Mucosa of descending colon (tissue), 3 donors: ENCODE data around the gene COL1A1. TPM values are rescaled to one million over a fixed set of nuclear protein-coding genes. Genes with fewer than 3 reads are reported as not detected.
A peak's percentile ranks its signal among the peaks of the same experiment; 100 is the strongest.

Experiments
- ATAC-seq: fragments of 200-7000 bp; cut with Tn5 transposase; one replicate; pipeline ENCODE4 v1.9.1; 2020; ENCODE audit warnings: mild to moderate bottlenecking, moderate library complexity
- DNase-seq, 3 donors: peaks; one replicate each; pipeline ENCODE4 v3.0.0-alpha.2; 2020
- H3K36me3 ChIP-seq: fragments of 200-600 bp; one replicate; pipeline ENCODE4 v1.8.0; 2021; ENCODE audit warnings: low read depth, mild to moderate bottlenecking
- H3K4me1 ChIP-seq: fragments of 200-600 bp; one replicate; pipeline ENCODE4 v1.8.0; 2021; ENCODE audit warnings: low read depth, mild to moderate bottlenecking
- H3K4me3 ChIP-seq: fragments of 200-600 bp; one replicate; pipeline ENCODE4 v1.8.0; 2021; ENCODE audit warnings: mild to moderate bottlenecking
- H3K9me3 ChIP-seq: fragments of 200-600 bp; one replicate; pipeline ENCODE4 v1.8.0; 2021; ENCODE audit warnings: mild to moderate bottlenecking
- intact Hi-C, 2 donors: fragments of 100-400 bp; cut with DNase I in 1 of 2; cut with micrococcal nuclease in 1 of 2; formaldehyde crosslinking; loops; one replicate each; pipeline versions ENCODE4 v1.11.0 to v1.11.1; 2022; cut with DNase I, micrococcal nuclease
- total RNA-seq, 3 donors: library from RNA; stranded (reverse); fragmentation: NEBNext Ultra II Directional in 2 of 3; extraction: Animal tissue kit (Norgen Biotek cat#: 25700) in 2 of 3; gene quantifications; one replicate each; pipeline versions ENCODE4 v1.2.1 to v1.2.4, GENCODE V29; 2021 to 2023
- TF ChIP-seq, protein P1 (sequence below): fragments of 200-600 bp; IDR thresholded peaks from one replicate; pipeline ENCODE4 v1.8.0; 2022; ENCODE audit warnings: antibody characterized with exemption, mild to moderate bottlenecking
- donor health status: DM: no; HTN: no; CAD: no; lungs with moderate emphysema.
- donor health status: DM: no; HTN: no; CAD: no.
- donor health status: DM: no; HTN: yes; CAD: no.

COL1A1 gene
- total RNA-seq, 3 donors from 2014 or later, result 53.0 to 248 (median 160) TPM

DNA sequence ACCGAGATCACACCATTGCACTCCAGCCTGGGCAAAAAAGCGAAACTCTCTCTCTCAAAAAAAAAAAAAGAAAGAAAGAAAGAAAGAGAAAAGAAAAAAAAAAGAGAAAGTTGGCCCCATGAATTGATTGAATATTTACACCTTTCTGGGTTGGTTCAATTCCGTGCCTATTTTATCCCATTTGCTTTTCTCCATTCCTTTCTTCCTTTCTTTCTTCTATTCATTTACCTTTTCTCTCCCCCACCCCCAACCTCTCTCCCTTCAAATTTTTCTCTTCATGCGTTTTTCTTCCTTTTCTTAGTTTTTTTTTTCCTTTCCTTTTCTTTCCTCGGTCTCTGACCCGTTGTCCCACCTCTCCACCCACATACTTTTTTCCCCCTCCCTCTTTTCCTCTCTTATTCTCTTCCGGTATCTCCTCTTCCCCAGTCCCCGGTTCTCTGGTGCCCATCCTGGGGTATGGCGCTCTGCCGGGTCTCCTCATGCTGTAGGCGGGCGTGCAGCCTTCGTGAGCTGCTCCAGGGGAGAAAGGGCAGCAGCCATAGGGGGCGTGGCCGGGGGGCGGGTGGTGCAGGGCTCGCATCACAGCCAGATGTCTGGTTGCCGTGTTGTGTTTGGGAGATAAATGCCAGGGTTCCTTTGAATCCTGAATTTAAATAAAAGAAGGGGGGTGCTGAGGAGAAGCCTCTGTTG is 5.3 kb upstream of the COL1A1 start:
- no peaks in the 10 kb centered on the region for H3K9me3 ChIP-seq
- no peaks in the 10 kb centered on the region for H3K4me1 ChIP-seq
- H3K36me3 ChIP-seq, result no peaks in the 10 kb centered on the region
- no peak for ATAC-seq
- TF ChIP-seq, protein P1, sequence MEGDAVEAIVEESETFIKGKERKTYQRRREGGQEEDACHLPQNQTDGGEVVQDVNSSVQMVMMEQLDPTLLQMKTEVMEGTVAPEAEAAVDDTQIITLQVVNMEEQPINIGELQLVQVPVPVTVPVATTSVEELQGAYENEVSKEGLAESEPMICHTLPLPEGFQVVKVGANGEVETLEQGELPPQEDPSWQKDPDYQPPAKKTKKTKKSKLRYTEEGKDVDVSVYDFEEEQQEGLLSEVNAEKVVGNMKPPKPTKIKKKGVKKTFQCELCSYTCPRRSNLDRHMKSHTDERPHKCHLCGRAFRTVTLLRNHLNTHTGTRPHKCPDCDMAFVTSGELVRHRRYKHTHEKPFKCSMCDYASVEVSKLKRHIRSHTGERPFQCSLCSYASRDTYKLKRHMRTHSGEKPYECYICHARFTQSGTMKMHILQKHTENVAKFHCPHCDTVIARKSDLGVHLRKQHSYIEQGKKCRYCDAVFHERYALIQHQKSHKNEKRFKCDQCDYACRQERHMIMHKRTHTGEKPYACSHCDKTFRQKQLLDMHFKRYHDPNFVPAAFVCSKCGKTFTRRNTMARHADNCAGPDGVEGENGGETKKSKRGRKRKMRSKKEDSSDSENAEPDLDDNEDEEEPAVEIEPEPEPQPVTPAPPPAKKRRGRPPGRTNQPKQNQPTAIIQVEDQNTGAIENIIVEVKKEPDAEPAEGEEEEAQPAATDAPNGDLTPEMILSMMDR, result no peak
- peak in 2 of 3 donors; percentile 25 to 49 for DNase-seq
- intact Hi-C loops, result no loop called here
- H3K4me3 ChIP-seq, result no peak overlapping the region

DNA sequence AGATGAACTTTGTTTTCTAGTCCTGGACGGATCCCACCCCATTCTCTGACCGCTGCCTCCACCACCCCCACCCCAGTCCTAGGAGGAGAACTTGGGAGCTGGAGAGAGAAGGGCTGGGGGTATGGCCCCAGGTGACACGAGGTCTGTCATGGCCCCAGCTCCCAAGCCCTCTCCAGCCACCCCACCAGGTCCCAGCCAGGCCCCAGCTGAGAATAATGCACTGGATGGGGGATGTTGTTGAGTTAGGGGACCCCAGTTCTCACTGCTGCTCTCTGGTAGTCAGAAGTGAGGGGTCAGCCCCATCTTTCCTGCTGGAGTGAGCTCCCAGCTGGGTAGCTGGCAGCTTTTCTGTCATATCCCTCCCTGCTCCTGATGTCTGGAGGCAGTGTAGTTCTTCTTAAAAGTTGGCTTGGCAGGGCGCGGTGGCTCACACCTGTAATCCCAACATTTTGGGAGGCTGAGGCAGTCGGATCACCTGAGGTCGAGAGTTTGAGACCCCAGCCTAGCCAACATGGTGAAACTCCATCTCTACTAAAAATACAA is 4.6 kb upstream of the COL1A1 start:
- intact Hi-C loops, result no loop called here
- no peaks in the 10 kb centered on the region for H3K9me3 ChIP-seq
- no peak for DNase-seq
- no peak overlapping the region for H3K4me3 ChIP-seq
- no peak for ATAC-seq
- H3K36me3 ChIP-seq, result no peaks in the 10 kb centered on the region
- TF ChIP-seq, protein P1, result no peak
- peaks cover under 1% of the 10 kb centered on the region for H3K4me1 ChIP-seq

DNA sequence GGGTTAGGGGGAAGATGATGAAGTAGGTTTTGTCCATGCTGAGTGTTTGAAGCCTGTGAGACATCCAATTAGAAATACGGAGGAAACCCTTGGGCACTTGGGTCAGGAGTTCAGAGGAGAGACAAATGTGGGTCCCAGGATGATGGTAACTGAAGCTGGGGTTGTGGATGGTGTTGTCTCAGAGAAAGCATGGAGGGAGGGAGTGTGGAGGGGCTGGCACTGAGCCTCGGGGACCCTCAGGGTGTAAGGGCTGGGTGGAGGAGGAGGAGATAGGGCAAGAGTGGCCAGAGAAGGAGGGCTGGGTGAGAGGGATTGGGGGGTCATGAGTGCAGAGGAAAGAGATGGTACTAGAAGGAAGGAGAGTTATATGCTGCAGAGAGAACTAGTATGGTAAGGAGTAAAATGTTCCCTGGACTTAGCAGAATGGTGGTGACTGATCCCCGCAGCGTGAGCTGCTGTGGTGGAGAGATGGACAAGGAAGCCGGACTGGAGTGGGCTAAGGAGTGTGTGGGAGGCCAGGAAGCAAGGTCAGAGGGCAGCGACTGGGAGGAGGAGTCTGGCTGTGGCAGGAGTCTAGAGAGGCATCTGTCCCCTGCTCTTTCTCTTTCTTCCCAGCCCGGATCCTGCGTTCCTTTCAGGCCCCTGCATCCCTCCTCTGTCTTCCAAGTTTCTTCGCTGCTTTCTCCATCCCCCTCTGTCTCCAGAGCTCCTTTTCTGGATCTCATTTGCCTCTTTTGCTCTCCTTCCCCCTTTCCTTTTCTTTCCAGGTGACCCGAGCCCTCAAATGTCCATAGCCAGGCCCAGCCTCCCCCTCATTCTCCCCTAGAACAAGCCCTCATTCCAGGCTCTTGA is 3.9 kb upstream of the COL1A1 start:
- TF ChIP-seq, protein P1, result no peak
- DNase-seq (no peak), ATAC-seq (no peak)
- Histone ChIP-seq H3K4me3 (no peak overlapping the region), H3K36me3 (no peaks in the 10 kb centered on the region), H3K4me1 (peaks cover 7% of the 10 kb centered on the region), H3K9me3 (no peaks in the 10 kb centered on the region)
- intact Hi-C loops, result no loop called here

DNA sequence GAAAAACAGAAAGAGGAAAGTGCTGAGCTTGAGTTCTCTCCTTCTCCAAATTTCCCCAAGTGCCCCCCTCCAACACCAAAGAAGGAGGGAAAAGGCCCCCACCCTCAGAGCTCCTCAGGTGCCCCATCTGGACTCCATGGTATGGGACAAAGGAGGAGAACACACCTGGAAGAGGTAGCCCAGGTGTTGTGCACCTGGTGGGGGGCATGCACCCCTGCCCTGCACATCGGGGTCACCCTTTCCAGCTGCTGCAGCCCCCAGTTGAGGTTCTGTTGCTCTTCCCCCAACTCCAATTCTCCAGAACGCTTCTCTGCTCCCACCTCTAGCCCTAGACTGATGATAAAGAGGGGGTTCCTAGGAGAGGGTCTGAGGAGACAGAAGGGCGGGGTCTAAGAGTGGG is 3.0 kb upstream of the COL1A1 start:
- Histone ChIP-seq H3K36me3 (no peaks in the 10 kb centered on the region), H3K9me3 (no peaks in the 10 kb centered on the region), H3K4me1 (peaks cover 16% of the 10 kb centered on the region), H3K4me3 (no peak overlapping the region)
- DNase-seq (no peak), ATAC-seq (no peak)
- intact Hi-C loops, result loop anchor here (5.0 kb wide), 2 partner anchors 68 to 93 kb away; partner anchors contain the start of gene TMEM92 (in 1 of the 2)
- TF ChIP-seq, protein P1, result no peak

DNA sequence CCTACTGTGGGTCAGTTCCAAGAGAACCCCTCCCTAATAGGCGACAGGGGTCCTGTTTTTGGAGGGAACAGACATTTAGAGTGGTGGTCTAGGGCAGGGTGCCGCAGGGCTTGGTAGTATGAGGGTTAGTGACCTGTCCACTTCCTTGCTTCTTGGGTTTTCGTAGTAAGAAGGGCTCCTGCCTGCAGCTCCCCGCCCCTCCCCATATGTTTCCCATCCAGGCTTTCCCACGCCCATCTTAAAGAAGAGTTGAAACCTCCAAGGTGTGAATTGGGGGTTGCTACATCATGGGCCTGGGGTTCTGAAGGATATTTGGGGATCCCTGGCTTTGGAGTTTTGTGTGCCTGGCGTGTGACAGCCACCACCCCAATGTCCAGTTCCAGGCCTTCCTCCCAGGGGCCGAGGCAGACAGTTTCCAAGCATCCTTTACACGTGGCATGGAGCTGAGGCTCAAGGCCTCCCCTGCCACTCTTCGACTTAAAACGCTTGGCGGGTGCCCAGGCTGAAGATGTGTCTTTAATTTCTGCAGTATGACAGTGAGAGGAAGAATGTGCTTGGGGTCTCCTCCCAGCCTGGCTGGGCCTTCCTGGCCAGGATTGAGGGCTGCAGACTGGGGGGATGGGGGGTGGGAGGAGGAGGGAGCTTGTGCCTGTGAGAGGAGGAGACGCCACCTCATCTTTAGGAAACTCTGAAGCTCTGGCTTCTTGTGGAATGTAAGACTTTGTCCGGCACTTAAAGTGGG is 2.3 kb upstream of the COL1A1 start:
- no peak for DNase-seq
- H3K4me1 ChIP-seq, result peaks cover 21% of the 10 kb centered on the region
- no peaks in the 10 kb centered on the region for H3K36me3 ChIP-seq
- ATAC-seq, result no peak
- no peak overlapping the region for H3K4me3 ChIP-seq
- TF ChIP-seq, protein P1, result no peak
- no peaks in the 10 kb centered on the region for H3K9me3 ChIP-seq
- intact Hi-C loops, result loop anchor here (5.0 kb wide), 2 partner anchors 69 to 94 kb away; partner anchors contain the start of gene TMEM92 (in 1 of the 2)
